Ishikawa (cell line): Measurements from ENCODE around the gene DRD1.

Source experiments
- CEBPB ChIP-seq: IDR thresholded peaks from 2 replicates; pipeline ENCODE4 v1.6.1; 2012
- CREB1 ChIP-seq: IDR thresholded peaks from 2 replicates; pipeline ENCODE4 v1.6.1; 2012; ENCODE audit warnings: low read depth
- EGR1 ChIP-seq: IDR thresholded peaks from 2 replicates; pipeline ENCODE4 v1.6.1; 2012
- EP300 ChIP-seq: IDR thresholded peaks from 2 replicates; pipeline ENCODE4 v1.6.1; 2012; ENCODE audit warnings: borderline replicate concordance
- FOXM1 ChIP-seq: IDR thresholded peaks from 2 replicates; pipeline ENCODE4 v1.6.1; 2012; ENCODE audit warnings: low read depth, borderline replicate concordance
- MAX ChIP-seq: IDR thresholded peaks from 2 replicates; pipeline ENCODE4 v1.6.1; 2012
- NFIC ChIP-seq: IDR thresholded peaks from 2 replicates; pipeline ENCODE4 v1.6.1; 2012
- RAD21 ChIP-seq: IDR thresholded peaks from 2 replicates; pipeline ENCODE4 v1.6.1; 2012; ENCODE audit warnings: low read depth
- TAF1 ChIP-seq: IDR thresholded peaks from 2 replicates; pipeline ENCODE4 v1.6.1; 2012; ENCODE audit warnings: low read depth, mild to moderate bottlenecking
- TCF12 ChIP-seq: IDR thresholded peaks from 2 replicates; pipeline ENCODE4 v1.6.1; 2012; ENCODE audit warnings: low read depth
- TEAD4 ChIP-seq: IDR thresholded peaks from 2 replicates; pipeline ENCODE4 v1.6.1; 2012
- YY1 ChIP-seq: IDR thresholded peaks from 2 replicates; pipeline ENCODE4 v1.6.1; 2012; ENCODE audit warnings: low read depth
- ZBTB7A ChIP-seq: IDR thresholded peaks from 2 replicates; pipeline ENCODE4 v1.6.1; 2012; ENCODE audit warnings: low read depth
- TF ChIP-seq, protein P1 (sequence below): IDR thresholded peaks from 2 replicates; pipeline ENCODE4 v1.6.1; 2012; ENCODE audit warnings: low read depth, mild to moderate bottlenecking
- TF ChIP-seq, protein P2 (sequence below): IDR thresholded peaks from 2 replicates; pipeline ENCODE4 v1.6.1; 2012

DRD1 gene

GRCh38 chr5:175443514-175444059, 395 bp downstream of the DRD1 start:
- TF ChIP-seq NFIC (no peak), YY1 (no peak), FOXM1 (no peak), CEBPB (no peak), ZBTB7A (no peak), TCF12 (no peak), EP300 (no peak)
- TF ChIP-seq, protein P1, sequence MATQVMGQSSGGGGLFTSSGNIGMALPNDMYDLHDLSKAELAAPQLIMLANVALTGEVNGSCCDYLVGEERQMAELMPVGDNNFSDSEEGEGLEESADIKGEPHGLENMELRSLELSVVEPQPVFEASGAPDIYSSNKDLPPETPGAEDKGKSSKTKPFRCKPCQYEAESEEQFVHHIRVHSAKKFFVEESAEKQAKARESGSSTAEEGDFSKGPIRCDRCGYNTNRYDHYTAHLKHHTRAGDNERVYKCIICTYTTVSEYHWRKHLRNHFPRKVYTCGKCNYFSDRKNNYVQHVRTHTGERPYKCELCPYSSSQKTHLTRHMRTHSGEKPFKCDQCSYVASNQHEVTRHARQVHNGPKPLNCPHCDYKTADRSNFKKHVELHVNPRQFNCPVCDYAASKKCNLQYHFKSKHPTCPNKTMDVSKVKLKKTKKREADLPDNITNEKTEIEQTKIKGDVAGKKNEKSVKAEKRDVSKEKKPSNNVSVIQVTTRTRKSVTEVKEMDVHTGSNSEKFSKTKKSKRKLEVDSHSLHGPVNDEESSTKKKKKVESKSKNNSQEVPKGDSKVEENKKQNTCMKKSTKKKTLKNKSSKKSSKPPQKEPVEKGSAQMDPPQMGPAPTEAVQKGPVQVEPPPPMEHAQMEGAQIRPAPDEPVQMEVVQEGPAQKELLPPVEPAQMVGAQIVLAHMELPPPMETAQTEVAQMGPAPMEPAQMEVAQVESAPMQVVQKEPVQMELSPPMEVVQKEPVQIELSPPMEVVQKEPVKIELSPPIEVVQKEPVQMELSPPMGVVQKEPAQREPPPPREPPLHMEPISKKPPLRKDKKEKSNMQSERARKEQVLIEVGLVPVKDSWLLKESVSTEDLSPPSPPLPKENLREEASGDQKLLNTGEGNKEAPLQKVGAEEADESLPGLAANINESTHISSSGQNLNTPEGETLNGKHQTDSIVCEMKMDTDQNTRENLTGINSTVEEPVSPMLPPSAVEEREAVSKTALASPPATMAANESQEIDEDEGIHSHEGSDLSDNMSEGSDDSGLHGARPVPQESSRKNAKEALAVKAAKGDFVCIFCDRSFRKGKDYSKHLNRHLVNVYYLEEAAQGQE: no peak

DNA sequence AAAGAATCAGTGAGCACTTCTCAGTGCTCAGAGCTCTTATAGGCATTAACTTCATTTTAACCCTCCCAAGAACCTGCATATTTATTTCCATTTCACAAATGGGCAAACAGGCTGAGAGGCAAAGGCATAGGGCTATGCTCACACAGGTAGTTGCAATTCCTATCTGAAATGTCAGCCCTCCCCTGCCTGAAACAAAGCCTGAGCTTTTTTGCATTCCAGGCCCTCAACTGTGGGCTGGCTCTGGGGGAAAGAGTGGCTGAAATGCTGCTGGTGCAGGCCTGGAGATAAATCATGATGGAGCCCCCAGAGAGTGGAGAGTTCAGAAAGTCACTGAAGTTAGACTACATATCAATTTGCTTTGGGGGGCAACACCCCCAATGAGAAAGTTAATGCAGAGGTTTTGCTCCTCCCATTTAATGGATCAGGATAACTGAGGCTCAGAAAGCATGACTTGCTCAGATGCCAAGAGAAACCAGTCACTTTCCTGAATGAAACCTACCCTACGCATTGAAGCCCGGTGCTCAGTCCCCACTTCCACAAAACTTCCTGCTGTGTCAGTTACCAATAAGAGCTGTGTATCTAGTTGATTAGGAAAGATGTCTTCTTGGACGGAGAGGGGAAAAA, 5.6 kb downstream of the DRD1 start:
- no peak for TF ChIP-seq CEBPB
- TF ChIP-seq CREB1: no peak
- TF ChIP-seq TAF1: no peak
- TF ChIP-seq, protein P2, sequence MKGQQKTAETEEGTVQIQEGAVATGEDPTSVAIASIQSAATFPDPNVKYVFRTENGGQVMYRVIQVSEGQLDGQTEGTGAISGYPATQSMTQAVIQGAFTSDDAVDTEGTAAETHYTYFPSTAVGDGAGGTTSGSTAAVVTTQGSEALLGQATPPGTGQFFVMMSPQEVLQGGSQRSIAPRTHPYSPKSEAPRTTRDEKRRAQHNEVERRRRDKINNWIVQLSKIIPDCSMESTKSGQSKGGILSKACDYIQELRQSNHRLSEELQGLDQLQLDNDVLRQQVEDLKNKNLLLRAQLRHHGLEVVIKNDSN: no peak
- no peak for TF ChIP-seq ZBTB7A
- TF ChIP-seq FOXM1: no peak
- TF ChIP-seq, protein P1: no peak
- no peak for TF ChIP-seq TEAD4
- no peak for TF ChIP-seq MAX
- no peak for TF ChIP-seq RAD21
- no peak for TF ChIP-seq TCF12
- TF ChIP-seq YY1: no peak

DNA sequence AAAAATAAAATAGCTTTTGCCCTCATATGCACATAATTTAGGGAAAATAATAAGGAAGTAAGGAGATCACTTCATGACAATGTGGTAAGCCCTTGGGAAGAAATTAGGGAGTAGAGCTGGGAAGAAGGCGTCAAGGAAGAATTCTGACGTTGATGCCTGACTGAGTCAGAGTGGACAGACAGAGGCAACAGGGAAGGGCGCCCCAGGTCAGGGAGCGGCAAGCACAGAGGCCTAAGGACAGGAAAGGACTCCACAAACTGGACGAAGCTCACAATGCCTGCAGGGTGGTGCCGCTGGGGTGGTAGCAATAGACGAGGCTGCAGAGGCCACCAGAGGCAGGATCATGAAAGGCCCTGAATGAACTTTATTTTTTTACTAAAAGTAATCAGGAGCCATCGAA, 7.6 kb downstream of the DRD1 start:
- TF ChIP-seq, protein P1: no peak
- TF ChIP-seq FOXM1 (no peak), CREB1 (no peak), RAD21 (no peak), YY1 (no peak), MAX (no peak), TAF1 (no peak), EGR1 (no peak), TCF12 (no peak), EP300 (no peak), TEAD4 (no peak), CEBPB (no peak)
- TF ChIP-seq, protein P2: no peak

GRCh38 chr5:175434800-175435199, 9.2 kb downstream of the DRD1 start:
- TF ChIP-seq FOXM1: no peak
- TF ChIP-seq, protein P1: no peak
- TF ChIP-seq EGR1: no peak
- TF ChIP-seq RAD21: no peak
- TF ChIP-seq ZBTB7A: no peak
- TF ChIP-seq TAF1: no peak
- no peak for TF ChIP-seq CEBPB
- no peak for TF ChIP-seq MAX
- TF ChIP-seq NFIC: no peak
- TF ChIP-seq, protein P2: no peak
